Activated B cell treated with CpG ODN at 0.5 μM for 24 hours (primary cell): ENCODE data around the gene DPP10. TPM values are rescaled to one million over a fixed set of nuclear protein-coding genes. Genes with fewer than 3 reads are reported as not detected.

Experiments
- ATAC-seq: fragments of 200-7000 bp; cut with Tn5 transposase; one replicate; pipeline ENCODE4 v1.10.0; 2021; ENCODE audit warnings: low read depth, mild to moderate bottlenecking, moderate library complexity
- CTCF ChIA-PET: fragments of 350-600 bp; sonication (Branson Sonifier 250); formaldehyde crosslinking; loops from one replicate; lab custom pipeline; 2021; ENCODE audit warnings: antibody characterized with exemption; lab: Charles Lee
- POLR2A ChIA-PET: fragments of 350-600 bp; sonication (Branson Sonifier 250); formaldehyde crosslinking; loops from one replicate; lab custom pipeline; 2021; ENCODE audit warnings: antibody characterized with exemption; lab: Charles Lee
- DNase-seq: peaks from one replicate; pipeline ENCODE4 v3.0.0; 2022
- H3K27ac Mint-ChIP-seq: one replicate; pipeline ENCODE4 v1.8.0; 2020; ENCODE audit warnings: mixed read lengths
- H3K27me3 Mint-ChIP-seq: one replicate; pipeline ENCODE4 v1.8.0; 2021; ENCODE audit warnings: mixed read lengths
- H3K36me3 Mint-ChIP-seq: one replicate; pipeline ENCODE4 v1.8.0; 2021; ENCODE audit warnings: low read depth, mixed read lengths
- H3K4me1 Mint-ChIP-seq: one replicate; pipeline ENCODE4 v1.8.0; 2021; ENCODE audit warnings: mixed read lengths
- H3K4me3 Mint-ChIP-seq: one replicate; pipeline ENCODE4 v1.8.0; 2020; ENCODE audit warnings: mild to moderate bottlenecking, mixed read lengths
- H3K9me3 Mint-ChIP-seq: one replicate; pipeline ENCODE4 v1.8.0; 2020; ENCODE audit warnings: mixed read lengths
- intact Hi-C: fragments of 100-400 bp; cut with micrococcal nuclease; formaldehyde crosslinking; loops from one replicate; pipeline ENCODE4 v1.15.1; 2024
- total RNA-seq: library from RNA; stranded (reverse); gene quantifications from 2 replicates; pipeline ENCODE4 v1.2.3, GENCODE V29; 2022
- TF ChIP-seq, protein P1 (sequence below): fragments of 200-600 bp; IDR thresholded peaks from one replicate; pipeline ENCODE4 v1.8.0; 2022; ENCODE audit warnings: antibody characterized with exemption, mild to moderate bottlenecking

The DPP10 gene
- total RNA-seq, 1 donor from 2014 or later = not detected

DNA sequence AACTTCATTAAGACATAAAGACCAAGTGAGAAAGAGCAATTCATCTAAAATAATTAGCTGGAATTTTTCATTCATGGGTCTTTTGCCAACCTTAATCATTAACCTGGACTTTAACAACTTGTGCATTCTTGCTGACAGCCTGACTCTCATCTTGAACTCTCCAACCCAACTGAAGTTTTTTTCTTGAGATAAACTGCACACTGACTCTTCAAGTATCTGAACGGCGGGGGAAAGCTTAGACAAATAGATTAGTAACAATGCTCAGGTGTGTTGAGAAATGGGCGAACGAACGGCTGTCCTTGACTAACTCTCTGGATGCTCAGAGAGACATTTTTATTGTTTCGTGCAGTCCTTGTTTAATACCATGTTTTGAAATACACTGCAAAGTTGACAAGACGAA lies 186.0 kb downstream of the DPP10 start:
- DNase-seq (no peak), ATAC-seq (no peak)
- Mint-ChIP-seq H3K27me3 (no peaks in the 10 kb centered on the region), H3K4me3 (no peak overlapping the region), H3K9me3 (peaks cover 2% of the 10 kb centered on the region), H3K27ac (no peak overlapping the region), H3K36me3 (no peaks in the 10 kb centered on the region), H3K4me1 (no peaks in the 10 kb centered on the region)
- POLR2A ChIA-PET = no interaction called here
- TF ChIP-seq, protein P1, sequence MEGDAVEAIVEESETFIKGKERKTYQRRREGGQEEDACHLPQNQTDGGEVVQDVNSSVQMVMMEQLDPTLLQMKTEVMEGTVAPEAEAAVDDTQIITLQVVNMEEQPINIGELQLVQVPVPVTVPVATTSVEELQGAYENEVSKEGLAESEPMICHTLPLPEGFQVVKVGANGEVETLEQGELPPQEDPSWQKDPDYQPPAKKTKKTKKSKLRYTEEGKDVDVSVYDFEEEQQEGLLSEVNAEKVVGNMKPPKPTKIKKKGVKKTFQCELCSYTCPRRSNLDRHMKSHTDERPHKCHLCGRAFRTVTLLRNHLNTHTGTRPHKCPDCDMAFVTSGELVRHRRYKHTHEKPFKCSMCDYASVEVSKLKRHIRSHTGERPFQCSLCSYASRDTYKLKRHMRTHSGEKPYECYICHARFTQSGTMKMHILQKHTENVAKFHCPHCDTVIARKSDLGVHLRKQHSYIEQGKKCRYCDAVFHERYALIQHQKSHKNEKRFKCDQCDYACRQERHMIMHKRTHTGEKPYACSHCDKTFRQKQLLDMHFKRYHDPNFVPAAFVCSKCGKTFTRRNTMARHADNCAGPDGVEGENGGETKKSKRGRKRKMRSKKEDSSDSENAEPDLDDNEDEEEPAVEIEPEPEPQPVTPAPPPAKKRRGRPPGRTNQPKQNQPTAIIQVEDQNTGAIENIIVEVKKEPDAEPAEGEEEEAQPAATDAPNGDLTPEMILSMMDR = no peak
- CTCF ChIA-PET = no interaction called here
- intact Hi-C loops = no loop called here

DNA sequence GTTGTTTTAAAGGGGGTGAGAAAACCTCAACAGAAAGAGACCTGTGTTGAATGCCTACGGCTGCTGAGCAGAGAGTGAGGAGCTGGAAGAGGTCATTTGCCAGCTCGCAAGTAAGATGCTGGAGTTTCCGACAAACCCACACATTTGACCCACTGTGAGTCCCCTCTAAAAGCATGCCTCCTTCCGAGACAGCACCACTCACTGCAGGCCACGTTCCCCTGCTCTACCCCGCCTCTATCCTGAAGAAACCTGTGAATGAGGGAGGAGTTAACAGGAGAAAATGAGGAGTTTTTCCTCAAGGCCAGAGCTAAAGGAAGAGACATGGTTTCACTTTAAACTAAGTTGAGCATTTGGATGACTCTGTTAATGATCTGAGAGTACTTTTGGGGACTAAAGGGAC lies 188.7 kb downstream of the DPP10 start:
- ChIA-PET POLR2A (no interaction called here), CTCF (no interaction called here)
- Mint-ChIP-seq H3K4me3 (no peak overlapping the region), H3K9me3 (peaks cover 2% of the 10 kb centered on the region), H3K27me3 (no peaks in the 10 kb centered on the region), H3K36me3 (no peaks in the 10 kb centered on the region), H3K4me1 (no peaks in the 10 kb centered on the region), H3K27ac (no peak overlapping the region)
- DNase-seq (no peak), ATAC-seq (no peak)
- TF ChIP-seq, protein P1 = no peak
- intact Hi-C loops = no loop called here

DNA sequence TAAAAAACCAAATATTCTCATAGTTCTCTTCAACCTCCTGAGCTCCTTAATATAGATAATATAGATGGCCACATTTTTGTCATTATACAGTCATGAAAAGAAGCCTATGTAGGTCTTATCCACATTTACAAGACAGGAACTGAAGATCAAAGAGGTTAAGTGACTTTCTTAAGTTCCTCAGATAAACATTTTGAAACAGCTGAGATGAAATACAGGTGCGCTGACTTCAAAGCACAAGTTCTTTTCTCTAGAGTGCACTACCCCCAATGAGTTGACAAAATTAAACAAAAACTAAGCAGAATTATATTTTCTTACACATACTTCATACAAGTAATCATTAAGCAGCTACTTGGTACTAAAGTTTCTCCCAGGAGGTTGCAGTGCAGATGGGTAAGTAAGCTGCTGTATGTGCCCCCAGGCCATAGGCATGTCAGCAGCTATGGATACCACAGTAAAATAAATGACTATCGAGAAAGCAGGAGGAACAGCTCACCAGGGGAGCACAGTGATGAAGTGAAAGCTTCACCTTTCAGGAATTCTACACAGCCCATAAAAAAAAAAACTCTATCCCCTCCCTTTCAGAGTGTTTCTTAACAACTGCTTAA lies 199.8 kb downstream of the DPP10 start:
- Mint-ChIP-seq H3K27me3 (no peaks in the 10 kb centered on the region), H3K36me3 (no peaks in the 10 kb centered on the region), H3K4me1 (no peaks in the 10 kb centered on the region), H3K9me3 (peaks cover 6% of the 10 kb centered on the region), H3K4me3 (no peak overlapping the region), H3K27ac (no peak overlapping the region)
- ATAC-seq = no peak
- POLR2A ChIA-PET = no interaction called here
- CTCF ChIA-PET = no interaction called here
- TF ChIP-seq, protein P1 = no peak
- no peak for DNase-seq
- intact Hi-C loops = no loop called here

DNA sequence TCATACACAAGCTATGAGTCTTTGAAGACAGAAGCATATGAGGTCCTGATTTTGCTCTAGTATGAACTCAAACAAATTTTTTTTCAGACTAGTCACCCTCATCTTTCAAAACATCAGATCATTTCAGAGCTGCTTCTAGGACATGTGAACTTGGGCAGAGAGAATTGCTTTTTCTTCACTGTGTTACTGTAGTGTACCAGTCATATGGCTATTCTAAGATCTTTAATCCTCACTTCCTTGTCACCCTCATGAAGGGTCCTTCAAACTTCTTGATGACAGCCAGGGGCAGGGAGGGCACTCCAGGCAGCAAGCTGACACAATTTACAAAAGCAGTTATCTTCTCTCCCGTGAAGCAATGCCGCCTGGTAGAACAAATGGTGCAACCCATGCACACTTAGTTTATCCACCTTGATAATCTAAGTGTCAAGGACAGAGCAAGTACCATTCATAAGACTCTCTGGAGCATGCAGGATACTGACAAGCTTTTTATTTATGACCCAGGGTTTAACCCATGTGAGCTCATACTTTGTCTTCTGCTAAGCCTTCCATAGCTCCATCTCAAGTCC lies 200.6 kb downstream of the DPP10 start:
- Mint-ChIP-seq H3K36me3 (no peaks in the 10 kb centered on the region), H3K9me3 (peaks cover 4% of the 10 kb centered on the region), H3K4me3 (no peak overlapping the region), H3K4me1 (no peaks in the 10 kb centered on the region), H3K27me3 (no peaks in the 10 kb centered on the region), H3K27ac (no peak overlapping the region)
- CTCF ChIA-PET = no interaction called here
- intact Hi-C loops = no loop called here
- ATAC-seq (no peak), DNase-seq (no peak)
- TF ChIP-seq, protein P1 = no peak
- POLR2A ChIA-PET = no interaction called here

DNA sequence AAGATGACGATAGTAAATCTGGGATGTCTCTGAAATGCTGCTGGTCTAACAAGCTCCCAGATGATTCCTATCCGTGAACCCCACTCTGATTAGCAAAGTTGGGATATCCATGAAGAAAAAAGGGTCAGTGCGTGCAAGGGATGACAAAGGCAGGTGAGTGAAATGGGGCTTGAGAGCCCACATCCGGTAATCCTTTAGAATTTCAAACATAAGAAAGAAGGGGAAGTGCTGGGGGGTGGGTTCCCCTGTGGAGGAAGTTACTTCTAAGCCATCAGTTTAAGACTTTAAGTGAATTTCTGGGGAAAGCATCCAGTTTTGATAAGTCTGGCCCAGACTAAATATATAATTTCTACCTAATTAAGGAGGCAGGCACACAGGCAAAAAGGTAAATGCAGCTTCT lies 209.5 kb downstream of the DPP10 start:
- Mint-ChIP-seq H3K27ac (no peak overlapping the region), H3K36me3 (no peaks in the 10 kb centered on the region), H3K9me3 (no peaks in the 10 kb centered on the region), H3K27me3 (no peaks in the 10 kb centered on the region), H3K4me1 (no peaks in the 10 kb centered on the region), H3K4me3 (no peak overlapping the region)
- ATAC-seq (no peak), DNase-seq (no peak)
- intact Hi-C loops = no loop called here
- ChIA-PET POLR2A (no interaction called here), CTCF (no interaction called here)
- TF ChIP-seq, protein P1 = no peak
